ENCODE results near the gene SULT2B1. TPM values are rescaled to one million over a fixed set of nuclear protein-coding genes. Genes with fewer than 3 reads are reported as not detected.

Gene SULT2B1
- total and polyA plus RNA-seq, 2 of the 4 experiments (the other 2 are of a cell fraction) = 0.09 TPM; not detected in 1

GRCh38 chr19:48632692-48633147, 80.7 kb downstream of the SULT2B1 start:
- H4K5ac ChIP-seq (ENCODE audit: low read depth, low read length) = no peak overlapping the region
- no peak overlapping the region for H3K4me3 ChIP-seq (ENCODE audit: insufficient read depth, low read depth, low read length)
- no peaks in the 10 kb centered on the region; the same call in 1 of the 2 replicates for H3K36me3 ChIP-seq (ENCODE audit: control insufficient read depth, insufficient read depth, low read length)
- no TSS peak for BruUV-seq (replicated peaks)
- 0 out of 3 replicates have a peak overlapping the region, but pooled peaks have one; percentile 96 for H2BK15ac ChIP-seq (ENCODE audit: low read depth, low read length)
- ChIA-PET CTCF (interaction anchor here (0.6 kb wide), 1 partner anchor 212 kb away, joined by 9 read pairs; no protein-coding TSS in a partner anchor), POLR2A (ENCODE audit: unreplicated experiment) (no interaction called here)
- in situ Hi-C loops (cut with MboI; ENCODE audit: low sequenced_read_pairs) (no loop called here), intact Hi-C loops (cut with micrococcal nuclease) (no loop called here), dilution Hi-C loops (cut with HindIII; ENCODE audit: low sequenced_read_pairs, unreplicated experiment) (no loop called here)
- no peak overlapping the region for H3K18ac ChIP-seq (ENCODE audit: low read depth, low read length)
- peaks cover 23% of the 10 kb centered on the region for H3K9me1 ChIP-seq (ENCODE audit: insufficient read depth, low read length)
- no peak overlapping the region for H2AK9ac ChIP-seq (replicated peaks; ENCODE audit: low read depth, low read length, poor library complexity)
- H4K8ac ChIP-seq (ENCODE audit: low read depth in 2 of 2, low read length in 2 of 2) = 0 out of 4 replicates have a peak overlapping the region, but pooled peaks of 1 of the 2 experiments have one; percentile 3
- no peak overlapping the region for H2AFZ ChIP-seq (replicated peaks; ENCODE audit: low read length, poor library complexity)
- H4K91ac ChIP-seq (ENCODE audit: insufficient read depth, low read depth, low read length) = no peak overlapping the region
- ATAC-seq (ENCODE audit: low read depth) = no peak
- no peak overlapping the region; the same call in 1 of the 2 replicates for H3K4ac ChIP-seq (ENCODE audit: low read depth, low read length)
- no peak overlapping the region for H3K4me2 ChIP-seq (ENCODE audit: low read depth, low read length)
- H3K56ac ChIP-seq (ENCODE audit: extremely low read depth, insufficient read depth, low read length) = no peak overlapping the region
- no peaks in the 10 kb centered on the region for H3K27me3 ChIP-seq (ENCODE audit: control insufficient read depth, insufficient read depth, low read length)
- no peak overlapping the region for H2BK20ac ChIP-seq (ENCODE audit: low read depth, low read length)
- H3K79me1 ChIP-seq (ENCODE audit: low read depth in 1 of 2, low read length in 2 of 2) = peaks cover 0 to 14% of the 10 kb centered on the region in 2 experiments; a peak in 3 of 4 replicates
- no peak overlapping the region for H3K9ac ChIP-seq (ENCODE audit: low read depth, low read length)
- DNase-seq = peak; percentile 53
- peak overlapping the region; percentile 37 for H2BK5ac ChIP-seq (ENCODE audit: low read depth, low read length, poor library complexity, severe bottlenecking)
- H3K27ac ChIP-seq (ENCODE audit: insufficient read depth, low read length) = 0 out of 2 replicates have a peak overlapping the region, but pooled peaks have one; percentile 8
- no peak for TF ChIP-seq FOS (IDR thresholded peaks at IDR 0.05; ENCODE audit: low read depth, low read length)
- TF ChIP-seq CHD1 (IDR thresholded peaks at IDR 0.05; ENCODE audit: low read depth, low read length) = no peak
- TF ChIP-seq ELK1 (IDR thresholded peaks at IDR 0.05; ENCODE audit: borderline replicate concordance, low read depth, low read length) = no peak
- TF ChIP-seq CEBPB (IDR thresholded peaks at IDR 0.05; ENCODE audit: low read depth, low read length) = no peak
- TF ChIP-seq NFE2L2 (IDR thresholded peaks at IDR 0.05; ENCODE audit: low read depth, low read length) = no peak
- no peak for TF ChIP-seq RAD21 (IDR thresholded peaks at IDR 0.05; ENCODE audit: low read length)
- TF ChIP-seq MAFK (IDR thresholded peaks at IDR 0.05; ENCODE audit: low read depth, low read length) = no peak
- TF ChIP-seq BHLHE40 (IDR thresholded peaks at IDR 0.05; ENCODE audit: low read depth, low read length) = no peak
- H3K14ac ChIP-seq (replicated peaks; ENCODE audit: low read depth, low read length) = peak overlapping the region; percentile 10; the same call in 1 of the 2 replicates
- H3K4me1 ChIP-seq (ENCODE audit: control insufficient read depth, insufficient read depth, low read length) = peaks cover 39% of the 10 kb centered on the region
- H3K23ac ChIP-seq (ENCODE audit: low read depth, low read length) = no peak overlapping the region
- H3K9me3 ChIP-seq (ENCODE audit: control insufficient read depth, insufficient read depth, low read length) = no peaks in the 10 kb centered on the region
- H2AK5ac ChIP-seq (ENCODE audit: low read depth, low read length) = peak overlapping the region; percentile 56; the same call in 1 of the 2 replicates
- peaks cover 4% of the 10 kb centered on the region; the same call in 1 of the 2 replicates for H4K20me1 ChIP-seq (ENCODE audit: insufficient read depth, low read length)
- H2BK120ac ChIP-seq (ENCODE audit: low read depth, low read length) = peak overlapping the region; percentile 19
